ENCODE data around the gene DMD. TPM values are rescaled to one million over a fixed set of nuclear protein-coding genes. Genes with fewer than 3 reads are reported as not detected.

The DMD gene
- total RNA-seq, 1 donor from 2014 or later: 2.5 TPM

DNA sequence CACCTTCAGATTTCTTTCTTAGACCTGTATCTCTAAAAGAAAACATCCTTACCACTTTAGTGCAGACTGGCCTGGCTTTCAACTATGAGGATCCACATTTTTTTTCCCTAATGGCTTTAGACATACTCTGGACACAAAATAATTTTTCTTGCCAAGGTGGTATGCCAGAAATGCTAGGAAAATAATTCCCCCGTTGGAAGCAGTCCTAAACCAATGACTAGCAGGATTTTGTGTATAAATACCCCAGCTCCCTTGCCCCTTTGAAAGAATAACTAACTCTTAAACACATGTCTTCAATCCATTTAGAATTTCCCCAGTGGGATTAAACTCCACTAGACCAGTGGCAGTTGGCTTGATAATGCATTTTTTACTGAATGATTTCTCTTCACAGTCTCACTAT is 1639.0 kb downstream of the DMD start:
- no peaks in the 10 kb centered on the region for H3K36me3 ChIP-seq (ENCODE audit: control insufficient read depth, insufficient read depth, low read length)
- no peaks in the 10 kb centered on the region for H3K27me3 ChIP-seq (ENCODE audit: control insufficient read depth, insufficient read depth, low read length)
- no peak overlapping the region for H3K4me3 ChIP-seq (ENCODE audit: low read depth, low read length)
- TF ChIP-seq, protein P1, sequence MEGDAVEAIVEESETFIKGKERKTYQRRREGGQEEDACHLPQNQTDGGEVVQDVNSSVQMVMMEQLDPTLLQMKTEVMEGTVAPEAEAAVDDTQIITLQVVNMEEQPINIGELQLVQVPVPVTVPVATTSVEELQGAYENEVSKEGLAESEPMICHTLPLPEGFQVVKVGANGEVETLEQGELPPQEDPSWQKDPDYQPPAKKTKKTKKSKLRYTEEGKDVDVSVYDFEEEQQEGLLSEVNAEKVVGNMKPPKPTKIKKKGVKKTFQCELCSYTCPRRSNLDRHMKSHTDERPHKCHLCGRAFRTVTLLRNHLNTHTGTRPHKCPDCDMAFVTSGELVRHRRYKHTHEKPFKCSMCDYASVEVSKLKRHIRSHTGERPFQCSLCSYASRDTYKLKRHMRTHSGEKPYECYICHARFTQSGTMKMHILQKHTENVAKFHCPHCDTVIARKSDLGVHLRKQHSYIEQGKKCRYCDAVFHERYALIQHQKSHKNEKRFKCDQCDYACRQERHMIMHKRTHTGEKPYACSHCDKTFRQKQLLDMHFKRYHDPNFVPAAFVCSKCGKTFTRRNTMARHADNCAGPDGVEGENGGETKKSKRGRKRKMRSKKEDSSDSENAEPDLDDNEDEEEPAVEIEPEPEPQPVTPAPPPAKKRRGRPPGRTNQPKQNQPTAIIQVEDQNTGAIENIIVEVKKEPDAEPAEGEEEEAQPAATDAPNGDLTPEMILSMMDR (IDR thresholded peaks at IDR 0.05; ENCODE audit: insufficient read depth, low read length, poor library complexity, severe bottlenecking): no peak
- no peak for DNase-seq (ENCODE audit: low read depth)

DNA sequence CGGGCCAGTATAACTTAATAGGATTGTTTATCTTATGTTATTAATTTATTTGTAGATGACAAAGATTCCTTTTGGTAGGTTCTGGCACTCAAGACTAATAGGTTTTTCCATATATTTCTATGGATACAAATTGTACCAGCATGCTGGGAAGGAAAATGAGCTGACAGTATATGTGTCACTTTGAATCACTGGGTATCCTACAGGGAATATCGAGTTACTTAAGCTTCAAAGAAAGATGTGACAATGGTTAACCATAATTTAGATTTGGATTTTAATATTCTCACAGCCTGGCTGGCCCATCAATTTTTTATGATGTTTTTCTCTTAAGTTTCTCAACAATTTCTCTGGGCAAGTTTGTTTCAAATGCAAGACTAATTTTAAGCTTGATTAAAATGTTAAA is 1640.7 kb downstream of the DMD start:
- Histone ChIP-seq H3K36me3 (ENCODE audit: control insufficient read depth, insufficient read depth, low read length) (no peaks in the 10 kb centered on the region), H3K4me3 (ENCODE audit: low read depth, low read length) (no peak overlapping the region), H3K27me3 (ENCODE audit: control insufficient read depth, insufficient read depth, low read length) (no peaks in the 10 kb centered on the region)
- DNase-seq (ENCODE audit: low read depth): no peak
- TF ChIP-seq, protein P1 (IDR thresholded peaks at IDR 0.05; ENCODE audit: insufficient read depth, low read length, poor library complexity, severe bottlenecking): no peak

GRCh38 chrX:31563792-31564191 is 1647.6 kb downstream of the DMD start:
- no peak for DNase-seq (ENCODE audit: low read depth)
- H3K27me3 ChIP-seq (ENCODE audit: control insufficient read depth, insufficient read depth, low read length): no peaks in the 10 kb centered on the region
- TF ChIP-seq, protein P1 (IDR thresholded peaks at IDR 0.05; ENCODE audit: insufficient read depth, low read length, poor library complexity, severe bottlenecking): no peak

DNA sequence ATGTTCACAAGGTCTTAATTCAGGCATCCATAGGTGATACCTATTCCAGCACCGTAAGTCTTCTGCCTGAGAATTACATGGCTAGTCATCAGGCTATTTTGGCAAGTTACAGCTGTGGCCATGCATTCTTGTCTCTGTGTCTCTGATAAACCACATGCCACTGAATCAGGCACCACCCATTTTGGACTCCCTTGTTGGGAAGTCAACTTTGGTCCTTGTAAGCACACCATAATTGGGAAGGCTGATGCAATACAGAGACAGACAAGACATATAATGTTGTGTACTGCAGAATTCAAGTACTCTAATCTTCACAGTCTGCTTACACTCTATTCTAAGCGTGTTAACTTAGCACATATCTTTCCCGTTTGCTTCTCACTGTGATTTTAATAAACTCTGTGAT is 1655.8 kb downstream of the DMD start:
- Histone ChIP-seq H3K36me3 (ENCODE audit: control insufficient read depth, insufficient read depth, low read length) (no peaks in the 10 kb centered on the region), H3K27me3 (ENCODE audit: control insufficient read depth, insufficient read depth, low read length) (no peaks in the 10 kb centered on the region), H3K4me3 (ENCODE audit: low read depth, low read length) (no peak overlapping the region)
- TF ChIP-seq, protein P1 (IDR thresholded peaks at IDR 0.05; ENCODE audit: insufficient read depth, low read length, poor library complexity, severe bottlenecking): no peak
- no peak for DNase-seq (ENCODE audit: low read depth)

More at GRCh38 chrX:31563792-31564191, 1647.6 kb downstream of the DMD start:
- H3K36me3 ChIP-seq (ENCODE audit: control insufficient read depth, insufficient read depth, low read length): no peaks in the 10 kb centered on the region
- no peak overlapping the region for H3K4me3 ChIP-seq (ENCODE audit: low read depth, low read length)

DNA sequence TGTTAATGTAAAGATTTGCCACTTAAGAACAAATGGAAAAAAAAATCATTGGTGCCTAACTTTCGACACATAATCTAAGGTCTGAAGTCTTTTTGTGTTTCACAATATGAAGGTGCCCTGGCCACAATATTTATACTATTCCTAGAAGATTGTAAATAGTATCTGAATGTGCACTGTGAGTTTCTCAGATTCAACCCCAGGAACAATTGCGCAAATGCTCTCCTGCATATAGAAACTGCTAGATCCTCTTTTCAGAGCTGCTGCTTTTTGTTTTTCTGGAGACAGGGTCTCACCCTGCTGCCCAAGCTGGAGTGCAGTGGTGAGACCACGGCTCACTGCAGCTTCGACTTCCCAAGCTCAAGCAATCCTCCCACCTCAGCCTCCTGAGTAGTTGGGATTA is 1659.4 kb downstream of the DMD start:
- Histone ChIP-seq H3K4me3 (ENCODE audit: low read depth, low read length) (no peak overlapping the region), H3K36me3 (ENCODE audit: control insufficient read depth, insufficient read depth, low read length) (no peaks in the 10 kb centered on the region), H3K27me3 (ENCODE audit: control insufficient read depth, insufficient read depth, low read length) (no peaks in the 10 kb centered on the region)
- no peak for DNase-seq (ENCODE audit: low read depth)
- TF ChIP-seq, protein P1 (IDR thresholded peaks at IDR 0.05; ENCODE audit: insufficient read depth, low read length, poor library complexity, severe bottlenecking): no peak

- TF ChIP-seq, protein P1 (IDR thresholded peaks at IDR 0.05; ENCODE audit: insufficient read depth, low read length, poor library complexity, severe bottlenecking): no peak
- Histone ChIP-seq H3K36me3 (ENCODE audit: control insufficient read depth, insufficient read depth, low read length) (no peaks in the 10 kb centered on the region), H3K27me3 (ENCODE audit: control insufficient read depth, insufficient read depth, low read length) (no peaks in the 10 kb centered on the region), H3K4me3 (ENCODE audit: low read depth, low read length) (no peak overlapping the region)
- no peak for DNase-seq (ENCODE audit: low read depth)
Measured at GRCh38 chrX:31550158-31550557, 1661.2 kb downstream of the DMD start.

Measured in kidney epithelial cell (primary cell).